HepG2 (cell line): ENCODE measurements around the gene RIPOR3. TPM values are rescaled to one million over a fixed set of nuclear protein-coding genes. Genes with fewer than 3 reads are reported as not detected.
A peak's percentile ranks its signal among the peaks of the same experiment; 100 is the strongest.

Experiments used
- BHLHE40 ChIP-seq: IDR thresholded peaks from 2 replicates; pipeline ENCODE4 v1.6.1; 2011; ENCODE audit warnings: low read length, improper control_type of control experiment
- DDIT3 ChIP-seq: sonication (generic); formaldehyde crosslinking; IDR thresholded peaks from 2 replicates; pipeline ENCODE4 v1.4.0; 2020; ENCODE audit warnings: mild to moderate bottlenecking, missing genetic modification reagents
- ETS1 ChIP-seq: sonication (generic); formaldehyde crosslinking; IDR thresholded peaks from 2 replicates; pipeline ENCODE4 v1.4.0; 2020; ENCODE audit warnings: missing genetic modification reagents
- FOXK1 ChIP-seq: sonication (generic); formaldehyde crosslinking; IDR thresholded peaks from 2 replicates; pipeline ENCODE4 v1.4.0; 2020; ENCODE audit warnings: low read depth, missing genetic modification reagents, borderline replicate concordance
- FOXO4 ChIP-seq: sonication (generic); formaldehyde crosslinking; conservative IDR thresholded peaks from 2 replicates; pipeline ENCODE4 v1.8.1; 2023; ENCODE audit warnings: missing genetic modification reagents
- MAFF ChIP-seq: IDR thresholded peaks from 2 replicates; pipeline ENCODE4 v1.6.1; 2011; ENCODE audit warnings: low read depth, low read length, improper control_type of control experiment
- MXD3 ChIP-seq: IDR thresholded peaks from 2 replicates; pipeline ENCODE4 v1.6.1; 2016; ENCODE audit warnings: mild to moderate bottlenecking, missing biosample characterization, missing genetic modification reagents
- PHB2 ChIP-seq: fragments of 450-650 bp; IDR thresholded peaks from 2 replicates; pipeline ENCODE4 v1.6.1; 2018; ENCODE audit not compliant: partially characterized antibody
- PPARG ChIP-seq: conservative IDR thresholded peaks from 2 replicates; pipeline ENCODE4 v1.6.1; 2016; ENCODE audit warnings: missing biosample characterization, missing genetic modification reagents
- RFX3 ChIP-seq: IDR thresholded peaks from 2 replicates; pipeline ENCODE4 v1.6.1; 2016; ENCODE audit warnings: missing biosample characterization, missing genetic modification reagents
- SMYD3 ChIP-seq: sonication (generic); formaldehyde crosslinking; IDR thresholded peaks from 2 replicates; pipeline ENCODE4 v1.8.1; 2023; ENCODE audit warnings: mild to moderate bottlenecking, missing genetic modification reagents
- SNAI1 ChIP-seq: sonication (generic); formaldehyde crosslinking; IDR thresholded peaks from 2 replicates; pipeline ENCODE4 v1.5.0; 2020; ENCODE audit warnings: mild to moderate bottlenecking, missing genetic modification reagents, borderline replicate concordance
- THAP11 ChIP-seq: IDR thresholded peaks from 2 replicates; pipeline ENCODE4 v1.6.1; 2016; ENCODE audit warnings: missing biosample characterization, missing genetic modification reagents
- ZNF598 ChIP-seq: sonication (generic); formaldehyde crosslinking; IDR thresholded peaks from 2 replicates; pipeline ENCODE4 v1.5.1; 2020; ENCODE audit warnings: mild to moderate bottlenecking, missing genetic modification reagents, borderline replicate concordance
- ZNF703 ChIP-seq: sonication (generic); formaldehyde crosslinking; IDR thresholded peaks from 2 replicates; pipeline ENCODE4 v1.5.1; 2020; ENCODE audit warnings: missing genetic modification reagents, mild to moderate bottlenecking, moderate library complexity, borderline replicate concordance
- ZNF761 ChIP-seq: sonication (generic); formaldehyde crosslinking; conservative IDR thresholded peaks from 2 replicates; pipeline ENCODE4 v1.4.0; 2020; ENCODE audit warnings: mild to moderate bottlenecking, missing genetic modification reagents
- ZNF841 ChIP-seq: sonication (generic); formaldehyde crosslinking; IDR thresholded peaks from 2 replicates; pipeline ENCODE4 v1.8.1; 2023; ENCODE audit warnings: missing genetic modification reagents, borderline replicate concordance
- polyA plus RNA-seq, 8 experiments: library from polyadenylated mRNA; depleted of rRNA in 3 of 8; stranded (reverse) in 7 of 8; unstranded in 1 of 8; fragments of >200 nt; fragmentation: Illumina TruSeq in 4 of 8; extraction: Trizol in 4 of 8; gene quantifications; 2 replicates each; pipeline versions ENCODE4 v1.2.1 to v1.2.3, GENCODE V29; 2011 to 2016; ENCODE audit warnings: low read depth in 4 of 8, missing spikeins in 1 of 8, mixed read lengths in 1 of 8; ENCODE audit not compliant: insufficient read depth in 1 of 8
- total RNA-seq, 5 experiments: library from RNA; depleted of rRNA; stranded (reverse); fragments of >200 nt; fragmentation: Illumina TruSeq; extraction: Trizol; gene quantifications; 2 replicates each; pipeline ENCODE4 v1.2.3, GENCODE V29; 2016; ENCODE audit warnings: low read depth in 1 of 5
- TF ChIP-seq, protein P1 (sequence below): sonication (generic); formaldehyde crosslinking; IDR thresholded peaks from 2 replicates; pipeline ENCODE4 v1.5.0; 2020; ENCODE audit warnings: mild to moderate bottlenecking, missing genetic modification reagents, moderate library complexity
- TF ChIP-seq, protein P2 (sequence below): IDR thresholded peaks from 2 replicates; pipeline ENCODE4 v1.4.0; 2020; ENCODE audit warnings: mild to moderate bottlenecking, missing genetic modification reagents

The RIPOR3 gene
- total and polyA plus RNA-seq, 2 of the 13 experiments (the other 11 are each of a cell fraction or from before 2014, with no cell fraction given), result 0.18 TPM; not detected in 1

GRCh38 chr20:50659975-50660670, 31.2 kb downstream of the RIPOR3 start (continued):
- 0 out of 2 replicates have a peak, but pooled peaks have one; percentile 45 for TF ChIP-seq FOXO4 (CRISPR knock-in tag)
- TF ChIP-seq ZNF598, result no peak
- TF ChIP-seq ZNF841, result no peak
- TF ChIP-seq DDIT3, result no peak
- TF ChIP-seq FOXK1 (CRISPR knock-in tag), result 0 out of 2 replicates have a peak, but pooled peaks have one; percentile 17
- no peak for TF ChIP-seq SNAI1 (CRISPR knock-in tag)
- TF ChIP-seq SMYD3 (CRISPR knock-in tag), result no peak
- TF ChIP-seq MXD3 (CRISPR knock-in tag), result no peak
- TF ChIP-seq PHB2, result no peak
- 0 out of 2 replicates have a peak, but pooled peaks have one; percentile 12 for TF ChIP-seq THAP11 (CRISPR knock-in tag)
- TF ChIP-seq, protein P1, sequence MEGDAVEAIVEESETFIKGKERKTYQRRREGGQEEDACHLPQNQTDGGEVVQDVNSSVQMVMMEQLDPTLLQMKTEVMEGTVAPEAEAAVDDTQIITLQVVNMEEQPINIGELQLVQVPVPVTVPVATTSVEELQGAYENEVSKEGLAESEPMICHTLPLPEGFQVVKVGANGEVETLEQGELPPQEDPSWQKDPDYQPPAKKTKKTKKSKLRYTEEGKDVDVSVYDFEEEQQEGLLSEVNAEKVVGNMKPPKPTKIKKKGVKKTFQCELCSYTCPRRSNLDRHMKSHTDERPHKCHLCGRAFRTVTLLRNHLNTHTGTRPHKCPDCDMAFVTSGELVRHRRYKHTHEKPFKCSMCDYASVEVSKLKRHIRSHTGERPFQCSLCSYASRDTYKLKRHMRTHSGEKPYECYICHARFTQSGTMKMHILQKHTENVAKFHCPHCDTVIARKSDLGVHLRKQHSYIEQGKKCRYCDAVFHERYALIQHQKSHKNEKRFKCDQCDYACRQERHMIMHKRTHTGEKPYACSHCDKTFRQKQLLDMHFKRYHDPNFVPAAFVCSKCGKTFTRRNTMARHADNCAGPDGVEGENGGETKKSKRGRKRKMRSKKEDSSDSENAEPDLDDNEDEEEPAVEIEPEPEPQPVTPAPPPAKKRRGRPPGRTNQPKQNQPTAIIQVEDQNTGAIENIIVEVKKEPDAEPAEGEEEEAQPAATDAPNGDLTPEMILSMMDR (CRISPR knock-in tag), result no peak
- TF ChIP-seq, protein P2, sequence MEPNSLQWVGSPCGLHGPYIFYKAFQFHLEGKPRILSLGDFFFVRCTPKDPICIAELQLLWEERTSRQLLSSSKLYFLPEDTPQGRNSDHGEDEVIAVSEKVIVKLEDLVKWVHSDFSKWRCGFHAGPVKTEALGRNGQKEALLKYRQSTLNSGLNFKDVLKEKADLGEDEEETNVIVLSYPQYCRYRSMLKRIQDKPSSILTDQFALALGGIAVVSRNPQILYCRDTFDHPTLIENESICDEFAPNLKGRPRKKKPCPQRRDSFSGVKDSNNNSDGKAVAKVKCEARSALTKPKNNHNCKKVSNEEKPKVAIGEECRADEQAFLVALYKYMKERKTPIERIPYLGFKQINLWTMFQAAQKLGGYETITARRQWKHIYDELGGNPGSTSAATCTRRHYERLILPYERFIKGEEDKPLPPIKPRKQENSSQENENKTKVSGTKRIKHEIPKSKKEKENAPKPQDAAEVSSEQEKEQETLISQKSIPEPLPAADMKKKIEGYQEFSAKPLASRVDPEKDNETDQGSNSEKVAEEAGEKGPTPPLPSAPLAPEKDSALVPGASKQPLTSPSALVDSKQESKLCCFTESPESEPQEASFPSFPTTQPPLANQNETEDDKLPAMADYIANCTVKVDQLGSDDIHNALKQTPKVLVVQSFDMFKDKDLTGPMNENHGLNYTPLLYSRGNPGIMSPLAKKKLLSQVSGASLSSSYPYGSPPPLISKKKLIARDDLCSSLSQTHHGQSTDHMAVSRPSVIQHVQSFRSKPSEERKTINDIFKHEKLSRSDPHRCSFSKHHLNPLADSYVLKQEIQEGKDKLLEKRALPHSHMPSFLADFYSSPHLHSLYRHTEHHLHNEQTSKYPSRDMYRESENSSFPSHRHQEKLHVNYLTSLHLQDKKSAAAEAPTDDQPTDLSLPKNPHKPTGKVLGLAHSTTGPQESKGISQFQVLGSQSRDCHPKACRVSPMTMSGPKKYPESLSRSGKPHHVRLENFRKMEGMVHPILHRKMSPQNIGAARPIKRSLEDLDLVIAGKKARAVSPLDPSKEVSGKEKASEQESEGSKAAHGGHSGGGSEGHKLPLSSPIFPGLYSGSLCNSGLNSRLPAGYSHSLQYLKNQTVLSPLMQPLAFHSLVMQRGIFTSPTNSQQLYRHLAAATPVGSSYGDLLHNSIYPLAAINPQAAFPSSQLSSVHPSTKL, result 0 out of 2 replicates have a peak, but pooled peaks have one; percentile 15
- TF ChIP-seq BHLHE40, result no peak
- no peak for TF ChIP-seq ZNF761
- no peak for TF ChIP-seq ETS1 (CRISPR knock-in tag)
- TF ChIP-seq PPARG (CRISPR knock-in tag), result no peak
- TF ChIP-seq MAFF, result no peak
- TF ChIP-seq RFX3, result no peak
- no peak for TF ChIP-seq ZNF703 (CRISPR knock-in tag)
